SK-N-SH (cell line): ENCODE results near the gene LEFTY1. TPM values are rescaled to one million over a fixed set of nuclear protein-coding genes. Genes with fewer than 3 reads are reported as not detected.

Experiments used
- CTCF ChIA-PET: fragments of 300-600, 350-600 bp; formaldehyde crosslinking; extraction: SDS; loops from one replicate; lab custom pipeline; 2021; lab: Yijun Ruan, JAX
- POLR2A ChIA-PET: fragments of 350-600 bp; sonication (Branson Sonifier 250); formaldehyde crosslinking; extraction: SDS; loops from one replicate; lab custom pipeline; 2020; ENCODE audit warnings: antibody characterized with exemption, inconsistent platforms; lab: Yijun Ruan, JAX
- DNase-seq: peaks from one replicate; pipeline ENCODE4 v3.0.0; 2012
- H2AFZ ChIP-seq: fragments of 200-600 bp; sonication (generic); 2 replicates; pipeline ENCODE4 v1.8.1; 2016; ENCODE audit warnings: antibody characterized with exemption, mild to moderate bottlenecking, low read depth
- H3F3A ChIP-seq: fragments of 200-600 bp; sonication (generic); replicated peaks from 2 replicates; pipeline ENCODE3; 2016; ENCODE audit warnings: antibody characterized with exemption, mild to moderate bottlenecking; ENCODE audit not compliant: insufficient read depth
- H3K27ac ChIP-seq, 2 experiments: fragments of 200-500 bp in 1 of 2; fragments of 200-600 bp in 1 of 2; sonication (Bioruptor generic) in 1 of 2; sonication (generic), shearing (Covaris generic) in 1 of 2; 2 replicates each; pipeline versions ENCODE4 v1.5.1 to v1.6.1; 2014 to 2016; ENCODE audit warnings: low read depth in 2 of 2, inconsistent platforms in 1 of 2, low read length in 1 of 2, mild to moderate bottlenecking in 1 of 2, mixed read lengths in 1 of 2
- H3K27me3 ChIP-seq: fragments of 200-600 bp; sonication (generic), shearing (Covaris generic); 2 replicates; pipeline ENCODE4 v1.6.1; 2016; ENCODE audit warnings: mixed run types; ENCODE audit not compliant: insufficient read depth
- H3K36me3 ChIP-seq, 2 experiments: fragments of 200-500 bp in 1 of 2; fragments of 200-600 bp in 1 of 2; sonication (Bioruptor generic) in 1 of 2; sonication (generic) in 1 of 2; replicated peaks in 1 of 2; 2 replicates each; pipeline versions ENCODE3 to v1.5.1; 2014 to 2016; ENCODE audit warnings: low read length in 1 of 2, mild to moderate bottlenecking in 1 of 2; ENCODE audit not compliant: insufficient read depth in 2 of 2, control insufficient read depth in 1 of 2
- H3K4me1 ChIP-seq, 2 experiments: fragments of 200-500 bp in 1 of 2; fragments of 200-600 bp in 1 of 2; sonication (Bioruptor generic) in 1 of 2; sonication (generic), shearing (Covaris generic) in 1 of 2; 2 replicates each; pipeline versions ENCODE4 v1.5.1 to v1.6.1; 2014 to 2016; ENCODE audit warnings: low read depth in 1 of 2, low read length in 1 of 2, mixed run types in 1 of 2; ENCODE audit not compliant: insufficient read depth in 2 of 2, control insufficient read depth in 1 of 2
- H3K4me2 ChIP-seq: fragments of 200-600 bp; sonication (generic), shearing (Covaris generic); 2 replicates; pipeline ENCODE4 v1.6.1; 2017; ENCODE audit warnings: mixed run types
- H3K4me3 ChIP-seq, 2 experiments: fragments of 200-500 bp in 1 of 2; fragments of 200-600 bp in 1 of 2; sonication (Bioruptor generic) in 1 of 2; sonication (generic), shearing (Covaris generic) in 1 of 2; 2 replicates each; pipeline versions ENCODE4 v1.5.1 to v1.8.1; 2014 to 2016; ENCODE audit warnings: low read depth in 2 of 2, inconsistent platforms in 1 of 2, low read length in 1 of 2, mild to moderate bottlenecking in 1 of 2, mixed read lengths in 1 of 2, moderate library complexity in 1 of 2
- H3K79me2 ChIP-seq: fragments of 200-600 bp; sonication (generic); 2 replicates; pipeline ENCODE4 v1.8.1; 2017; ENCODE audit warnings: mild to moderate bottlenecking; ENCODE audit not compliant: insufficient read depth
- H3K9ac ChIP-seq: fragments of 200-600 bp; sonication (generic); 2 replicates; pipeline ENCODE4 v1.6.1; 2017; ENCODE audit warnings: mixed run types
- H3K9me2 ChIP-seq: fragments of 200-600 bp; sonication (generic); 2 replicates; pipeline ENCODE4 v1.6.1; 2017; ENCODE audit warnings: mixed run types
- H3K9me3 ChIP-seq: fragments of 200-600 bp; sonication (generic); 2 replicates; pipeline ENCODE4 v1.6.1; 2017; ENCODE audit warnings: mixed run types, mild to moderate bottlenecking, moderate library complexity
- H4K20me1 ChIP-seq: fragments of 200-600 bp; sonication (generic); 2 replicates; pipeline ENCODE4 v1.6.1; 2017; ENCODE audit warnings: mild to moderate bottlenecking, mixed run types; ENCODE audit not compliant: insufficient read depth
- CHD2 ChIP-seq: fragments of 150-350 bp; IDR thresholded peaks from 2 replicates; pipeline ENCODE4 v1.6.1; 2018; ENCODE audit warnings: low read length; ENCODE audit not compliant: partially characterized antibody
- EP300 ChIP-seq, 2 experiments: IDR thresholded peaks; 2 replicates each; pipeline versions ENCODE4 v1.4.0 to v1.6.1; 2012; ENCODE audit warnings: borderline replicate concordance in 1 of 2, low read depth in 1 of 2, low read length in 1 of 2
- GATA2 ChIP-seq: sonication (generic); formaldehyde crosslinking; IDR thresholded peaks from 2 replicates; pipeline ENCODE4 v1.5.0; 2020; ENCODE audit warnings: mild to moderate bottlenecking, missing genetic modification reagents
- MEF2A ChIP-seq: IDR thresholded peaks from 2 replicates; pipeline ENCODE4 v1.4.0; 2012; ENCODE audit warnings: low read depth, borderline replicate concordance
- NRF1 ChIP-seq: IDR thresholded peaks from 2 replicates; pipeline ENCODE4 v1.6.1; 2012; ENCODE audit warnings: low read depth, mild to moderate bottlenecking, low read length
- POLR2AphosphoS5 ChIP-seq: IDR thresholded peaks from 2 replicates; pipeline ENCODE4 v1.6.1; 2012; ENCODE audit warnings: low read depth, low read length
- RCOR1 ChIP-seq: fragments of 150-350 bp; IDR thresholded peaks from 2 replicates; pipeline ENCODE4 v1.6.1; 2017; ENCODE audit warnings: antibody characterized with exemption, low read length
- RFX5 ChIP-seq: IDR thresholded peaks from 2 replicates; pipeline ENCODE4 v1.6.1; 2012; ENCODE audit warnings: mild to moderate bottlenecking, improper control_type of control experiment, low read length
- RXRA ChIP-seq: IDR thresholded peaks from 2 replicates; pipeline ENCODE4 v1.4.0; 2012; ENCODE audit warnings: low read depth, mild to moderate bottlenecking, borderline replicate concordance
- SIN3A ChIP-seq: IDR thresholded peaks from 2 replicates; pipeline ENCODE4 v1.6.1; 2012; ENCODE audit warnings: low read depth, mild to moderate bottlenecking, low read length, moderate library complexity, borderline replicate concordance
- SMC3 ChIP-seq: IDR thresholded peaks from 2 replicates; pipeline ENCODE4 v1.6.1; 2012; ENCODE audit warnings: low read depth, low read length, improper control_type of control experiment
- TAF1 ChIP-seq: IDR thresholded peaks from 2 replicates; pipeline ENCODE4 v1.6.1; 2012; ENCODE audit warnings: low read depth, mild to moderate bottlenecking, low read length, moderate library complexity, borderline replicate concordance
- TCF12 ChIP-seq: IDR thresholded peaks from 2 replicates; pipeline ENCODE4 v1.4.0; 2012
- TEAD4 ChIP-seq: IDR thresholded peaks from 2 replicates; pipeline ENCODE4 v1.4.0; 2012; ENCODE audit warnings: mild to moderate bottlenecking, borderline replicate concordance; ENCODE audit not compliant: insufficient read depth
- YY1 ChIP-seq: IDR thresholded peaks from 2 replicates; pipeline ENCODE4 v1.4.0; 2012; ENCODE audit warnings: low read depth, mild to moderate bottlenecking
- WGBS: methylation state at CpG from one replicate; pipeline ENCODE4 v1.1.6; 2017; ENCODE audit warnings: low lambda C conversion rate; 5-methylcytosine and 5-hydroxymethylcytosine counted together
- polyA plus RNA-seq, 3 experiments: library from polyadenylated mRNA; depleted of rRNA; stranded (reverse); fragments of >200 nt; gene quantifications; 2 replicates each; pipeline ENCODE4 v1.2.3, GENCODE V29; 2012
- TF ChIP-seq, protein P1 (sequence below): IDR thresholded peaks from 2 replicates; pipeline ENCODE4; 2012
- TF ChIP-seq, protein P2 (sequence below): IDR thresholded peaks from 2 replicates; pipeline ENCODE4 v1.4.0; 2012; ENCODE audit warnings: low read depth, borderline replicate concordance
- TF ChIP-seq, protein P3 (sequence below): fragments of 200-600 bp; sonication (generic); IDR thresholded peaks from 2 replicates; pipeline ENCODE4 v1.6.1; 2017; ENCODE audit warnings: antibody characterized with exemption, mild to moderate bottlenecking, moderate library complexity
- TF ChIP-seq, protein P4 (sequence below): IDR thresholded peaks from 2 replicates; pipeline ENCODE4 v1.4.0; 2012; ENCODE audit warnings: low read depth, borderline replicate concordance

LEFTY1 gene
- polyA plus RNA-seq, 1 of the 3 experiments (the other 2 are of a cell fraction), result 0.07 TPM

DNA sequence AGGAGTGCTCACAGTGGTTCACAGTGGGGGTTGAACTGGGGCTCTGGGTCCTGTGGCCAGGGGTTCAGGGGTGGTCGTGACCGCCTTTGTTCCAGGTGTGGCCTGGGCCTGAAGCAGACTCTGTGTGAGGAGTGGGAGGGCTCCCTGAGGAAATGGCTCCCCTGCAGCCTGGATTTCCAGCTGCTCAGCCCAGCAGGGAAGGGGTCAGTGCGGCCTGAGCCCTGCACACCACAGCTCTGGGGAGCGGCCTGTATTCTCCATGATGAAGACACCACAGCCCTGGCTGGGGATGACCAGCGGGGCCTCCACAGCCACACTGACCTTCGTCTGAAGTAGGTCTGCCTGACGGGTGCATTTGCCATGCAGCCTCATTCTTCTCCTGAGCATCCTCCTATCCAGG lies 18.4 kb upstream of the LEFTY1 start:
- H3K9me3 ChIP-seq, result no peaks in the 10 kb centered on the region
- no peak for TF ChIP-seq RCOR1
- no peak for TF ChIP-seq SMC3
- no peak for TF ChIP-seq CHD2
- no peak for TF ChIP-seq YY1
- TF ChIP-seq, protein P1, sequence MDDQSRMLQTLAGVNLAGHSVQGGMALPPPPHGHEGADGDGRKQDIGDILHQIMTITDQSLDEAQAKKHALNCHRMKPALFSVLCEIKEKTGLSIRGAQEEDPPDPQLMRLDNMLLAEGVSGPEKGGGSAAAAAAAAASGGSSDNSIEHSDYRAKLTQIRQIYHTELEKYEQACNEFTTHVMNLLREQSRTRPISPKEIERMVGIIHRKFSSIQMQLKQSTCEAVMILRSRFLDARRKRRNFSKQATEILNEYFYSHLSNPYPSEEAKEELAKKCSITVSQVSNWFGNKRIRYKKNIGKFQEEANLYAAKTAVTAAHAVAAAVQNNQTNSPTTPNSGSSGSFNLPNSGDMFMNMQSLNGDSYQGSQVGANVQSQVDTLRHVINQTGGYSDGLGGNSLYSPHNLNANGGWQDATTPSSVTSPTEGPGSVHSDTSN, result no peak
- TF ChIP-seq, protein P2, sequence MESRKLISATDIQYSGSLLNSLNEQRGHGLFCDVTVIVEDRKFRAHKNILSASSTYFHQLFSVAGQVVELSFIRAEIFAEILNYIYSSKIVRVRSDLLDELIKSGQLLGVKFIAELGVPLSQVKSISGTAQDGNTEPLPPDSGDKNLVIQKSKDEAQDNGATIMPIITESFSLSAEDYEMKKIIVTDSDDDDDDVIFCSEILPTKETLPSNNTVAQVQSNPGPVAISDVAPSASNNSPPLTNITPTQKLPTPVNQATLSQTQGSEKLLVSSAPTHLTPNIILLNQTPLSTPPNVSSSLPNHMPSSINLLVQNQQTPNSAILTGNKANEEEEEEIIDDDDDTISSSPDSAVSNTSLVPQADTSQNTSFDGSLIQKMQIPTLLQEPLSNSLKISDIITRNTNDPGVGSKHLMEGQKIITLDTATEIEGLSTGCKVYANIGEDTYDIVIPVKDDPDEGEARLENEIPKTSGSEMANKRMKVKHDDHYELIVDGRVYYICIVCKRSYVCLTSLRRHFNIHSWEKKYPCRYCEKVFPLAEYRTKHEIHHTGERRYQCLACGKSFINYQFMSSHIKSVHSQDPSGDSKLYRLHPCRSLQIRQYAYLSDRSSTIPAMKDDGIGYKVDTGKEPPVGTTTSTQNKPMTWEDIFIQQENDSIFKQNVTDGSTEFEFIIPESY, result no peak
- no peak for TF ChIP-seq GATA2 (CRISPR knock-in tag)
- no peak for TF ChIP-seq RFX5
- H4K20me1 ChIP-seq, result no peaks in the 10 kb centered on the region
- ChIA-PET CTCF (interaction anchor here (1.1 kb wide), 1 partner anchor 80 kb away, joined by 3 read pairs; no protein-coding TSS in a partner anchor), POLR2A (no interaction called here)
- no peaks in the 10 kb centered on the region for H3K27me3 ChIP-seq
- no peak overlapping the region for H3K9ac ChIP-seq
- peaks cover 4% of the 10 kb centered on the region for H3F3A ChIP-seq
- H3K9me2 ChIP-seq, result no peaks in the 10 kb centered on the region
- H3K79me2 ChIP-seq, result no peaks in the 10 kb centered on the region
- WGBS, result 100% methylated on average over 2 of the region's 7 CpGs
- no peak overlapping the region for H3K4me3 ChIP-seq
- H3K27ac ChIP-seq, result no peak overlapping the region
- DNase-seq, result no peak
- peaks cover 0 to 4% of the 10 kb centered on the region in 2 experiments; a peak in 1 of 4 replicates for H3K4me1 ChIP-seq
- no peak overlapping the region for H2AFZ ChIP-seq
- H3K36me3 ChIP-seq, result no peaks in the 10 kb centered on the region
- H3K4me2 ChIP-seq, result no peak overlapping the region

- H3K27ac ChIP-seq, result no peak overlapping the region
- H3K4me3 ChIP-seq, result no peak overlapping the region
- no peaks in the 10 kb centered on the region for H4K20me1 ChIP-seq
- H3K9ac ChIP-seq, result no peak overlapping the region
- peaks cover 0 to 4% of the 10 kb centered on the region in 2 experiments; a peak in 1 of 4 replicates for H3K4me1 ChIP-seq
- no peak for DNase-seq
- H3K27me3 ChIP-seq, result no peaks in the 10 kb centered on the region
- no peaks in the 10 kb centered on the region for H3K9me2 ChIP-seq
- no peaks in the 10 kb centered on the region for H3K36me3 ChIP-seq
- WGBS, result 83% methylated on average over 4 of the region's 6 CpGs
- ChIA-PET POLR2A (no interaction called here), CTCF (interaction anchor here (0.9 kb wide), 1 partner anchor 30 kb away, joined by 4 read pairs; no protein-coding TSS in a partner anchor)
- peaks cover 4% of the 10 kb centered on the region for H3F3A ChIP-seq
- no peaks in the 10 kb centered on the region for H3K79me2 ChIP-seq
- TF ChIP-seq TEAD4 (no peak), POLR2AphosphoS5 (no peak), YY1 (no peak), EP300 (IDR thresholded peaks at IDR 0.05; ENCODE audit: borderline replicate concordance in 1 of 2, low read depth in 1 of 2, low read length in 1 of 2) (no peak), RXRA (no peak), TAF1 (no peak), NRF1 (no peak), RFX5 (no peak), SIN3A (no peak), TCF12 (no peak), MEF2A (no peak)
- TF ChIP-seq, protein P1, result no peak
- TF ChIP-seq, protein P3, sequence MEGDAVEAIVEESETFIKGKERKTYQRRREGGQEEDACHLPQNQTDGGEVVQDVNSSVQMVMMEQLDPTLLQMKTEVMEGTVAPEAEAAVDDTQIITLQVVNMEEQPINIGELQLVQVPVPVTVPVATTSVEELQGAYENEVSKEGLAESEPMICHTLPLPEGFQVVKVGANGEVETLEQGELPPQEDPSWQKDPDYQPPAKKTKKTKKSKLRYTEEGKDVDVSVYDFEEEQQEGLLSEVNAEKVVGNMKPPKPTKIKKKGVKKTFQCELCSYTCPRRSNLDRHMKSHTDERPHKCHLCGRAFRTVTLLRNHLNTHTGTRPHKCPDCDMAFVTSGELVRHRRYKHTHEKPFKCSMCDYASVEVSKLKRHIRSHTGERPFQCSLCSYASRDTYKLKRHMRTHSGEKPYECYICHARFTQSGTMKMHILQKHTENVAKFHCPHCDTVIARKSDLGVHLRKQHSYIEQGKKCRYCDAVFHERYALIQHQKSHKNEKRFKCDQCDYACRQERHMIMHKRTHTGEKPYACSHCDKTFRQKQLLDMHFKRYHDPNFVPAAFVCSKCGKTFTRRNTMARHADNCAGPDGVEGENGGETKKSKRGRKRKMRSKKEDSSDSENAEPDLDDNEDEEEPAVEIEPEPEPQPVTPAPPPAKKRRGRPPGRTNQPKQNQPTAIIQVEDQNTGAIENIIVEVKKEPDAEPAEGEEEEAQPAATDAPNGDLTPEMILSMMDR, result no peak
- TF ChIP-seq, protein P4, sequence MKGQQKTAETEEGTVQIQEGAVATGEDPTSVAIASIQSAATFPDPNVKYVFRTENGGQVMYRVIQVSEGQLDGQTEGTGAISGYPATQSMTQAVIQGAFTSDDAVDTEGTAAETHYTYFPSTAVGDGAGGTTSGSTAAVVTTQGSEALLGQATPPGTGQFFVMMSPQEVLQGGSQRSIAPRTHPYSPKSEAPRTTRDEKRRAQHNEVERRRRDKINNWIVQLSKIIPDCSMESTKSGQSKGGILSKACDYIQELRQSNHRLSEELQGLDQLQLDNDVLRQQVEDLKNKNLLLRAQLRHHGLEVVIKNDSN, result no peak
- no peak overlapping the region for H2AFZ ChIP-seq
- no peaks in the 10 kb centered on the region for H3K9me3 ChIP-seq
- no peak overlapping the region for H3K4me2 ChIP-seq
Measured at GRCh38 chr1:225906467-225906866, 17.5 kb upstream of the LEFTY1 start.
